BLaER1 treated with 17β-estradiol and CSF1 and Interleukin-3, amounts not matched to agents 10 nM and 100 nM (cell line): ENCODE results near the gene FBXL13.
A peak's percentile ranks its signal among the peaks of the same experiment; 100 is the strongest.
"Not testable (repeated sequence)": the region's sequence is repeated elsewhere in the genome, so short reads cannot be mapped to it uniquely, and the experiment has no call there.

Source experiments
- H3K27ac ChIP-seq, 11 experiments: shearing (Covaris generic); formaldehyde crosslinking; 2 replicates each; pipeline ENCODE4 v1.8.1; 2022
- H3K27me3 ChIP-seq, 11 experiments: shearing (Covaris generic); formaldehyde crosslinking; 2 replicates each; pipeline ENCODE4 v1.8.1; 2022
- H3K36me3 ChIP-seq, 11 experiments: shearing (Covaris generic); formaldehyde crosslinking; 2 replicates each; pipeline ENCODE4 v1.8.1; 2022
- H3K4me1 ChIP-seq, 10 experiments: shearing (Covaris generic); formaldehyde crosslinking; 2 replicates each; pipeline ENCODE4 v1.8.1; 2022
- H3K4me2 ChIP-seq, 11 experiments: shearing (Covaris generic); formaldehyde crosslinking; 2 replicates each; pipeline ENCODE4 v1.8.1; 2022
- H3K4me3 ChIP-seq, 10 experiments: shearing (Covaris generic); formaldehyde crosslinking; 2 replicates each; pipeline ENCODE4 v1.8.1; 2022
- H3K9ac ChIP-seq, 11 experiments: shearing (Covaris generic); formaldehyde crosslinking; 2 replicates each; pipeline ENCODE4 v1.8.1; 2022
- H3K9me3 ChIP-seq, 11 experiments: shearing (Covaris generic); formaldehyde crosslinking; replicated peaks in 1 of 11; 2 replicates each; pipeline ENCODE4 v1.8.1; 2022
- H4K20me1 ChIP-seq, 11 experiments: shearing (Covaris generic); formaldehyde crosslinking; 2 replicates each; pipeline ENCODE4 v1.8.1; 2022
- Cebpa-rat ChIP-seq, 11 experiments: shearing (Covaris generic); IDR thresholded peaks; 2 replicates each; pipeline ENCODE4 v1.8.1; 2022

FBXL13 gene

DNA sequence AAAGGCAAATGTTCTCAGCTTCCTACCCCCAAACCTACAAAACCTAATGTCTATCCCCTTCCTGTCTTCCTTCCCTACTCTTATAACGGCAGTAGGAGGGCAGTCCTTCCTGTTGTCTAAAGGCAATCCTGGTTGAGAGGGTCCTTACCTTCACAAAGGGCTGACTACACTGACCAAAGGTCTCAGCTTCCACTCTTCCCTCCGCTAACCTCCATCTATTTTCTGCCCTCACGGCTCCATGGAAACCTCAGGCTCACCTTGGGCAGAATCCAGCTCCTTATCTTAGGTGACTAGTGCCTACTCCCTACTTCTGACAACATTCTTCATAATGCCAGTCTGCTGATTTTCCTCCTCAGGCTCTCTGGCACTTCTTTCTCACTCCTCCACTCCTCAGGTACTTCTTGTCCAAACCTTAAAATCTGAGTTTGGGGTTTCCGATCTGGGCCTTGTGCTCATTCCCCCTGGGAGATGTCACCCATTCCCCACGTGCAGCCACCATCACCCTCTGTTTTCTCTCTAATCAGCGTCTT, 542 bp downstream of the FBXL13 start:
- Histone ChIP-seq H3K9me3 (peaks cover 13 to 25% (median 17%) of the 10 kb centered on the region in 11 experiments; a peak in 20 of 22 replicates), H3K36me3 (peaks cover 0 to 23% (median 15%) of the 10 kb centered on the region in 11 experiments; a peak in 16 of 22 replicates), H3K9ac (peak overlapping the region; percentile 87 to 92 (median 89)), H4K20me1 (peaks cover 0 to 16% (median 0%) of the 10 kb centered on the region in 11 experiments; a peak in 2 of 22 replicates), H3K4me3 (peak overlapping the region; percentile 74 to 87 (median 81)), H3K27ac (peak overlapping the region; percentile 77 to 92 (median 90); a peak in 20 of 22 replicates), H3K4me2 (peak overlapping the region; percentile 84 to 98 (median 92)), H3K27me3 (no peaks in the 10 kb centered on the region), H3K4me1 (peaks cover 30 to 44% (median 36%) of the 10 kb centered on the region in 10 experiments)
- no peak for TF ChIP-seq Cebpa-rat (IDR thresholded peaks at IDR 0.05)

- H3K4me2 ChIP-seq: no peak overlapping the region
- peaks cover 0 to 6% (median 0%) of the 10 kb centered on the region in 11 experiments; a peak in 2 of 22 replicates for H4K20me1 ChIP-seq
- H3K9ac ChIP-seq: no peak overlapping the region
- no peaks in the 10 kb centered on the region for H3K27me3 ChIP-seq
- no peak overlapping the region for H3K4me3 ChIP-seq
- no peak overlapping the region for H3K27ac ChIP-seq
- peaks cover 6 to 17% (median 12%) of the 10 kb centered on the region in 11 experiments; a peak in 13 of 22 replicates for H3K9me3 ChIP-seq
- no peak for TF ChIP-seq Cebpa-rat (IDR thresholded peaks at IDR 0.05)
- H3K36me3 ChIP-seq: no peaks in the 10 kb centered on the region
- H3K4me1 ChIP-seq: peaks cover 11 to 16% (median 14%) of the 10 kb centered on the region in 10 experiments
Observed at GRCh38 chr7:103071000-103071399, 3.6 kb downstream of the FBXL13 start.

- H3K4me2 ChIP-seq: no peak overlapping the region
- H3K27me3 ChIP-seq: no peaks in the 10 kb centered on the region
- H4K20me1 ChIP-seq: no peaks in the 10 kb centered on the region
- peaks cover 6 to 17% (median 12%) of the 10 kb centered on the region in 11 experiments; a peak in 13 of 22 replicates for H3K9me3 ChIP-seq
- H3K27ac ChIP-seq: no peak overlapping the region
- TF ChIP-seq Cebpa-rat (IDR thresholded peaks at IDR 0.05): no peak
- H3K4me1 ChIP-seq: peaks cover 2 to 6% (median 3%) of the 10 kb centered on the region in 10 experiments; a peak in 19 of 20 replicates
- H3K4me3 ChIP-seq: no peak overlapping the region
- H3K36me3 ChIP-seq: no peaks in the 10 kb centered on the region
- no peak overlapping the region for H3K9ac ChIP-seq
Observed at GRCh38 chr7:103068414-103069403, 5.9 kb downstream of the FBXL13 start.

DNA sequence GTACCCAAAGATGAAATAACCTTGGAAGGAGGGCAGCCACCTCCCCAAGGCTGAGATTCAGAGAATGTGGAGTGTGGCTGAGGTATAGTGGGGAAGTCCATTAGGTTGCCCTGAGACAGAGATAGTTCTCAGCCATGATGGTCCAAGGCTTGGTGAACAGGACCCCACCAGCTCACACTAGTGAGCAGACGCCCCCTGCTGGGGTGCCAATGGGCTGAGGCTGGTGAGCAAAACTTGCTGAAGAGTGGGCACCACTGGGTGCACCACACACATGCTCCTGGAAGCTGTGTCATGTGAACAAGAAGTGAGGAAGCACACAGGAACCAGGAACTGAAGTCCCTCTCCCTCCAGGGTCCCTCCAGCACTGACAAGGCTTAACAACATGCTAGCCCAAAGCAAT, 8.9 kb downstream of the FBXL13 start:
- H3K27ac ChIP-seq: no peak overlapping the region
- H3K9ac ChIP-seq: no peak overlapping the region
- peaks cover 6 to 17% (median 12%) of the 10 kb centered on the region in 11 experiments; a peak in 13 of 22 replicates for H3K9me3 ChIP-seq
- no peaks in the 10 kb centered on the region for H3K36me3 ChIP-seq
- H3K4me3 ChIP-seq: no peak overlapping the region
- H3K4me1 ChIP-seq: 0 out of 20 replicates have a peak, but pooled peaks cover 0 to 5% (median 0%) of the 10 kb centered on the region in 10 experiments
- H4K20me1 ChIP-seq: no peaks in the 10 kb centered on the region
- TF ChIP-seq Cebpa-rat (IDR thresholded peaks at IDR 0.05): no peak
- no peaks in the 10 kb centered on the region for H3K27me3 ChIP-seq
- H3K4me2 ChIP-seq: no peak overlapping the region

- Histone ChIP-seq H3K27me3 (no peaks in the 10 kb centered on the region), H3K9me3 (peaks cover 2 to 9% (median 5%) of the 10 kb centered on the region in 11 experiments; a peak in 13 of 22 replicates), H4K20me1 (no peaks in the 10 kb centered on the region), H3K4me3 (no peak overlapping the region), H3K4me2 (no peak overlapping the region), H3K27ac (no peak overlapping the region), H3K36me3 (no peaks in the 10 kb centered on the region), H3K9ac (no peak overlapping the region), H3K4me1 (peaks cover 0 to 8% (median 4%) of the 10 kb centered on the region in 10 experiments; a peak in 7 of 20 replicates)
- TF ChIP-seq Cebpa-rat (IDR thresholded peaks at IDR 0.05): no peak
Observed at GRCh38 chr7:103063895-103064294, 10.7 kb downstream of the FBXL13 start.

GRCh38 chr7:103059471-103059870, 15.1 kb downstream of the FBXL13 start:
- Histone ChIP-seq H3K36me3 (no peaks in the 10 kb centered on the region), H3K4me3 (no peak overlapping the region), H3K9me3 (no peaks in the 10 kb centered on the region), H3K4me1 (peaks cover 0 to 8% (median 4%) of the 10 kb centered on the region in 10 experiments; a peak in 8 of 20 replicates), H3K4me2 (peak overlapping the region in 3 of 11 experiments; percentile 37 to 49 (median 43); a peak in 4 of 22 replicates), H3K27ac (no peak overlapping the region), H4K20me1 (no peaks in the 10 kb centered on the region), H3K9ac (no peak overlapping the region), H3K27me3 (no peaks in the 10 kb centered on the region)
- peak in 1 of 11 experiments; percentile 20; a peak in 1 of 22 replicates for TF ChIP-seq Cebpa-rat (IDR thresholded peaks at IDR 0.05)

GRCh38 chr7:103058122-103058521, 16.5 kb downstream of the FBXL13 start:
- H3K4me2 ChIP-seq: no peak overlapping the region
- peaks cover 0 to 8% (median 4%) of the 10 kb centered on the region in 10 experiments; a peak in 8 of 20 replicates for H3K4me1 ChIP-seq
- H3K9ac ChIP-seq: no peak overlapping the region
- H3K36me3 ChIP-seq: 0 out of 22 replicates have a peak, but pooled peaks cover 0 to 8% (median 0%) of the 10 kb centered on the region in 11 experiments
- no peak for TF ChIP-seq Cebpa-rat (IDR thresholded peaks at IDR 0.05)
- H3K27ac ChIP-seq: no peak overlapping the region
- no peaks in the 10 kb centered on the region for H4K20me1 ChIP-seq
- H3K4me3 ChIP-seq: no peak overlapping the region
- H3K9me3 ChIP-seq: peaks cover 0 to 4% (median 0%) of the 10 kb centered on the region in 11 experiments; a peak in 1 of 22 replicates
- no peaks in the 10 kb centered on the region for H3K27me3 ChIP-seq

DNA sequence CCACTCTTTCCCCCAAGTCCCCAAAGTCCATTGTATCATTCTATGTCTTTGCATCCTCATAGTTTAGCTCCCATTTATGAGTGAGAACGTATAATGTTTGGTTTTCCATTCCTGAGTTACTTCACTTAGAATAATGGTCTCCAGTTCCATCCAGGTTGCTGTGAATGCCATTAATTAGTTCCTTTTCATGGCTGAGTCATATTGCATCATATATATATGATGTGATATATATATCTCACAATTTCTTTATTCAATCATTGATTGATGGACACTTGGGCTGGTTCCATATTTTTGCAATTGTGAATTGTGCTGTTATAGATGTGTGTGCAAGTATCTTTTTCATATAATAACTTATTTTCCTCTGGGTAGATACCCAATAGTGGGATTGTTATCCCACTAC, 18.6 kb downstream of the FBXL13 start:
- H3K4me3 ChIP-seq, H3K27me3 ChIP-seq, H3K4me1 ChIP-seq, H4K20me1 ChIP-seq, H3K9ac ChIP-seq, H3K4me2 ChIP-seq, H3K36me3 ChIP-seq, H3K27ac ChIP-seq: not testable (repeated sequence)
- H3K9me3 ChIP-seq: peaks cover 4 to 14% (median 6%) of the 10 kb centered on the region in 11 experiments; a peak in 16 of 22 replicates

DNA sequence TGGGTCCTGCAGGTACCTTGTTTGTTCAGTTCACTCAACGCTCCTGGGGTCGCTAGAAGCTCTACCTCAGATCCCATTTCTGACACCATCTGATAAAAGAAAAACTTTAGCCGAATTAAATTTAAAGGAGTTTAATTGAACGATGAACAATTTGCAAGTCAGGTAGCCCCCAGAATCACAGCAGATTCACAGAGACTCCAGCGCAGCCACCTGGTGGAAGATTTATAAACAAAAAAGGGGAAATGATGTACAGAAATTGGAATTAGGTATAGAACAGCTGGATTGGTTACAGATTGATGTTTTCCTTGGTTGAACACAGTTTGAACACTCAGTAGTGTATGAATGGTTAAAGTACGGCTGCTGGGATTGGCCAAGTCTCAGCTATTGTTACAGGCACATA, 23.1 kb downstream of the FBXL13 start:
- peaks cover 0 to 18% (median 0%) of the 10 kb centered on the region in 11 experiments; a peak in 2 of 22 replicates for H3K36me3 ChIP-seq
- no peak overlapping the region for H3K9ac ChIP-seq
- no peak overlapping the region for H3K4me2 ChIP-seq
- H4K20me1 ChIP-seq: no peaks in the 10 kb centered on the region
- no peaks in the 10 kb centered on the region for H3K27me3 ChIP-seq
- no peaks in the 10 kb centered on the region for H3K4me1 ChIP-seq
- no peak for TF ChIP-seq Cebpa-rat (IDR thresholded peaks at IDR 0.05)
- no peak overlapping the region for H3K4me3 ChIP-seq
- peaks cover 48 to 58% (median 51%) of the 10 kb centered on the region in 11 experiments for H3K9me3 ChIP-seq
- no peak overlapping the region for H3K27ac ChIP-seq
